H1 (cell line): Measurements from ENCODE around the gene MYO5A. TPM values are rescaled to one million over a fixed set of nuclear protein-coding genes. Genes with fewer than 3 reads are reported as not detected.

Experiments
- CBX5 ChIP-seq: fragments of 300-800, 300-1000 bp; sonication (generic); IDR thresholded peaks from 2 replicates; pipeline ENCODE4 v1.7.1; 2016; ENCODE audit warnings: antibody characterized with exemption, low read length, low read depth
- CTCF ChIP-seq, 3 experiments: IDR thresholded peaks; 1 replicate in 2 of 3; 2 replicates in 1 of 3; pipeline versions ENCODE4 v1.5.1 to v1.6.1; 2011; ENCODE audit warnings: low read length in 3 of 3, mild to moderate bottlenecking in 3 of 3, inconsistent platforms in 2 of 3, low read depth in 1 of 3, moderate library complexity in 1 of 3; ENCODE audit not compliant: insufficient read depth in 1 of 3; ENCODE audit errors: control extremely low read depth in 1 of 3
- TEAD4 ChIP-seq: IDR thresholded peaks from 2 replicates; pipeline ENCODE4 v1.6.1; 2012; ENCODE audit warnings: low read depth, low read length, inconsistent platforms, mixed read lengths
- USF2 ChIP-seq: IDR thresholded peaks from 2 replicates; pipeline ENCODE4 v1.6.1; 2011; ENCODE audit warnings: low read length, improper control_type of control experiment
- polyA plus RNA-seq, 7 experiments: library from polyadenylated mRNA; depleted of rRNA in 3 of 7; stranded (reverse) in 5 of 7; unstranded in 2 of 7; fragments of >200 nt in 5 of 7; fragments of 200-250 nt in 2 of 7; gene quantifications; 1 replicate in 5 of 7; 2 replicates in 1 of 7; 4 replicates in 1 of 7; pipeline versions ENCODE4 v1.2.1 to v1.2.3, GENCODE V29; 2011 to 2013; ENCODE audit warnings: missing spikeins in 2 of 7, mixed read lengths in 2 of 7
- total RNA-seq: library from RNA; stranded (reverse); fragmentation: NEBNext Ultra II Directional; extraction: Animal tissue kit (Norgen Biotek cat#: 25700); gene quantifications from 2 replicates; pipeline ENCODE4 v1.2.1, GENCODE V29; 2021
- TF ChIP-seq, protein P1 (sequence below): fragments of 300-600 bp; sonication (generic); IDR thresholded peaks from 2 replicates; pipeline ENCODE4 v1.7.1; 2012; ENCODE audit warnings: low read length, moderate library complexity, mild to moderate bottlenecking, inconsistent platforms; ENCODE audit not compliant: insufficient replicate concordance
- TF ChIP-seq, protein P2 (sequence below): IDR thresholded peaks from 2 replicates; pipeline ENCODE4 v1.6.1; 2012; ENCODE audit warnings: inconsistent platforms

Gene MYO5A
- total and polyA plus RNA-seq, 2 of the 8 experiments (the other 6 are each of a cell fraction or from before 2014, with no cell fraction given) = 11.4 to 24.7 TPM

GRCh38 chr15:52527196-52527910 is 1.3 kb downstream of the MYO5A start (continued):
- TF ChIP-seq, protein P1, sequence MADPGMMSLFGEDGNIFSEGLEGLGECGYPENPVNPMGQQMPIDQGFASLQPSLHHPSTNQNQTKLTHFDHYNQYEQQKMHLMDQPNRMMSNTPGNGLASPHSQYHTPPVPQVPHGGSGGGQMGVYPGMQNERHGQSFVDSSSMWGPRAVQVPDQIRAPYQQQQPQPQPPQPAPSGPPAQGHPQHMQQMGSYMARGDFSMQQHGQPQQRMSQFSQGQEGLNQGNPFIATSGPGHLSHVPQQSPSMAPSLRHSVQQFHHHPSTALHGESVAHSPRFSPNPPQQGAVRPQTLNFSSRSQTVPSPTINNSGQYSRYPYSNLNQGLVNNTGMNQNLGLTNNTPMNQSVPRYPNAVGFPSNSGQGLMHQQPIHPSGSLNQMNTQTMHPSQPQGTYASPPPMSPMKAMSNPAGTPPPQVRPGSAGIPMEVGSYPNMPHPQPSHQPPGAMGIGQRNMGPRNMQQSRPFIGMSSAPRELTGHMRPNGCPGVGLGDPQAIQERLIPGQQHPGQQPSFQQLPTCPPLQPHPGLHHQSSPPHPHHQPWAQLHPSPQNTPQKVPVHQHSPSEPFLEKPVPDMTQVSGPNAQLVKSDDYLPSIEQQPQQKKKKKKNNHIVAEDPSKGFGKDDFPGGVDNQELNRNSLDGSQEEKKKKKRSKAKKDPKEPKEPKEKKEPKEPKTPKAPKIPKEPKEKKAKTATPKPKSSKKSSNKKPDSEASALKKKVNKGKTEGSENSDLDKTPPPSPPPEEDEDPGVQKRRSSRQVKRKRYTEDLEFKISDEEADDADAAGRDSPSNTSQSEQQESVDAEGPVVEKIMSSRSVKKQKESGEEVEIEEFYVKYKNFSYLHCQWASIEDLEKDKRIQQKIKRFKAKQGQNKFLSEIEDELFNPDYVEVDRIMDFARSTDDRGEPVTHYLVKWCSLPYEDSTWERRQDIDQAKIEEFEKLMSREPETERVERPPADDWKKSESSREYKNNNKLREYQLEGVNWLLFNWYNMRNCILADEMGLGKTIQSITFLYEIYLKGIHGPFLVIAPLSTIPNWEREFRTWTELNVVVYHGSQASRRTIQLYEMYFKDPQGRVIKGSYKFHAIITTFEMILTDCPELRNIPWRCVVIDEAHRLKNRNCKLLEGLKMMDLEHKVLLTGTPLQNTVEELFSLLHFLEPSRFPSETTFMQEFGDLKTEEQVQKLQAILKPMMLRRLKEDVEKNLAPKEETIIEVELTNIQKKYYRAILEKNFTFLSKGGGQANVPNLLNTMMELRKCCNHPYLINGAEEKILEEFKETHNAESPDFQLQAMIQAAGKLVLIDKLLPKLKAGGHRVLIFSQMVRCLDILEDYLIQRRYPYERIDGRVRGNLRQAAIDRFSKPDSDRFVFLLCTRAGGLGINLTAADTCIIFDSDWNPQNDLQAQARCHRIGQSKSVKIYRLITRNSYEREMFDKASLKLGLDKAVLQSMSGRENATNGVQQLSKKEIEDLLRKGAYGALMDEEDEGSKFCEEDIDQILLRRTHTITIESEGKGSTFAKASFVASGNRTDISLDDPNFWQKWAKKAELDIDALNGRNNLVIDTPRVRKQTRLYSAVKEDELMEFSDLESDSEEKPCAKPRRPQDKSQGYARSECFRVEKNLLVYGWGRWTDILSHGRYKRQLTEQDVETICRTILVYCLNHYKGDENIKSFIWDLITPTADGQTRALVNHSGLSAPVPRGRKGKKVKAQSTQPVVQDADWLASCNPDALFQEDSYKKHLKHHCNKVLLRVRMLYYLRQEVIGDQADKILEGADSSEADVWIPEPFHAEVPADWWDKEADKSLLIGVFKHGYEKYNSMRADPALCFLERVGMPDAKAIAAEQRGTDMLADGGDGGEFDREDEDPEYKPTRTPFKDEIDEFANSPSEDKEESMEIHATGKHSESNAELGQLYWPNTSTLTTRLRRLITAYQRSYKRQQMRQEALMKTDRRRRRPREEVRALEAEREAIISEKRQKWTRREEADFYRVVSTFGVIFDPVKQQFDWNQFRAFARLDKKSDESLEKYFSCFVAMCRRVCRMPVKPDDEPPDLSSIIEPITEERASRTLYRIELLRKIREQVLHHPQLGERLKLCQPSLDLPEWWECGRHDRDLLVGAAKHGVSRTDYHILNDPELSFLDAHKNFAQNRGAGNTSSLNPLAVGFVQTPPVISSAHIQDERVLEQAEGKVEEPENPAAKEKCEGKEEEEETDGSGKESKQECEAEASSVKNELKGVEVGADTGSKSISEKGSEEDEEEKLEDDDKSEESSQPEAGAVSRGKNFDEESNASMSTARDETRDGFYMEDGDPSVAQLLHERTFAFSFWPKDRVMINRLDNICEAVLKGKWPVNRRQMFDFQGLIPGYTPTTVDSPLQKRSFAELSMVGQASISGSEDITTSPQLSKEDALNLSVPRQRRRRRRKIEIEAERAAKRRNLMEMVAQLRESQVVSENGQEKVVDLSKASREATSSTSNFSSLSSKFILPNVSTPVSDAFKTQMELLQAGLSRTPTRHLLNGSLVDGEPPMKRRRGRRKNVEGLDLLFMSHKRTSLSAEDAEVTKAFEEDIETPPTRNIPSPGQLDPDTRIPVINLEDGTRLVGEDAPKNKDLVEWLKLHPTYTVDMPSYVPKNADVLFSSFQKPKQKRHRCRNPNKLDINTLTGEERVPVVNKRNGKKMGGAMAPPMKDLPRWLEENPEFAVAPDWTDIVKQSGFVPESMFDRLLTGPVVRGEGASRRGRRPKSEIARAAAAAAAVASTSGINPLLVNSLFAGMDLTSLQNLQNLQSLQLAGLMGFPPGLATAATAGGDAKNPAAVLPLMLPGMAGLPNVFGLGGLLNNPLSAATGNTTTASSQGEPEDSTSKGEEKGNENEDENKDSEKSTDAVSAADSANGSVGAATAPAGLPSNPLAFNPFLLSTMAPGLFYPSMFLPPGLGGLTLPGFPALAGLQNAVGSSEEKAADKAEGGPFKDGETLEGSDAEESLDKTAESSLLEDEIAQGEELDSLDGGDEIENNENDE = no peak
- TF ChIP-seq CTCF (IDR thresholded peaks at IDR 0.05; ENCODE audit: control extremely low read depth in 1 of 3, insufficient read depth in 1 of 3, low read depth in 1 of 3, low read length in 3 of 3) (no peak), CBX5 (no peak), TEAD4 (no peak), USF2 (no peak)
- TF ChIP-seq, protein P2, sequence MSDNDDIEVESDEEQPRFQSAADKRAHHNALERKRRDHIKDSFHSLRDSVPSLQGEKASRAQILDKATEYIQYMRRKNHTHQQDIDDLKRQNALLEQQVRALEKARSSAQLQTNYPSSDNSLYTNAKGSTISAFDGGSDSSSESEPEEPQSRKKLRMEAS = no peak
